ENCODE measurements around the gene ZNF519.

- TF ChIP-seq CTCF (conservative IDR thresholded peaks at IDR 0.05 in 1 of 2, IDR thresholded peaks at IDR 0.05 in 1 of 2; ENCODE audit: low read depth in 1 of 2, low read length in 2 of 2) (no peak), EZH2 (IDR thresholded peaks at IDR 0.05; ENCODE audit: low read length, missing control alignments) (no peak)
Observed at GRCh38 chr18:14097761-14098160, 34.5 kb downstream of the ZNF519 start.
